Measurements from ENCODE around the gene GIPC2.

GIPC2 gene

GRCh38 chr1:78092643-78093042 is 46.9 kb downstream of the GIPC2 start:
- DNase-seq (ENCODE audit: low read depth), result peak; percentile 89
- no peak overlapping the region for H3K4me3 ChIP-seq (ENCODE audit: low read length)

GRCh38 chr1:78093560-78093959 is 47.8 kb downstream of the GIPC2 start:
- DNase-seq (ENCODE audit: low read depth), result no peak
- H3K4me3 ChIP-seq (ENCODE audit: low read length), result no peak overlapping the region
- TF ChIP-seq CTCF (IDR thresholded peaks at IDR 0.05; ENCODE audit: insufficient read depth, low read depth, low read length, missing control alignments), result no peak

More at GRCh38 chr1:78092643-78093042, 46.9 kb downstream of the GIPC2 start:
- TF ChIP-seq CTCF (IDR thresholded peaks at IDR 0.05; ENCODE audit: insufficient read depth, low read depth, low read length, missing control alignments), result no peak

- no peak for DNase-seq (ENCODE audit: low read depth)
- H3K4me3 ChIP-seq (ENCODE audit: low read length), result no peak overlapping the region
- TF ChIP-seq CTCF (IDR thresholded peaks at IDR 0.05; ENCODE audit: insufficient read depth, low read depth, low read length, missing control alignments), result no peak
Measured at GRCh38 chr1:78094639-78095038, 48.9 kb downstream of the GIPC2 start.

GRCh38 chr1:78095593-78095992 is 49.8 kb downstream of the GIPC2 start:
- peak; percentile 80 for DNase-seq (ENCODE audit: low read depth)
- TF ChIP-seq CTCF (IDR thresholded peaks at IDR 0.05; ENCODE audit: insufficient read depth, low read depth, low read length, missing control alignments), result no peak
- H3K4me3 ChIP-seq (ENCODE audit: low read length), result no peak overlapping the region

GRCh38 chr1:78096017-78096416 is 50.3 kb downstream of the GIPC2 start:
- H3K4me3 ChIP-seq (ENCODE audit: low read length), result no peak overlapping the region
- no peak for DNase-seq (ENCODE audit: low read depth)
- no peak for TF ChIP-seq CTCF (IDR thresholded peaks at IDR 0.05; ENCODE audit: insufficient read depth, low read depth, low read length, missing control alignments)

GRCh38 chr1:78096976-78097375 is 51.2 kb downstream of the GIPC2 start:
- no peak overlapping the region for H3K4me3 ChIP-seq (ENCODE audit: low read length)
- TF ChIP-seq CTCF (IDR thresholded peaks at IDR 0.05; ENCODE audit: insufficient read depth, low read depth, low read length, missing control alignments), result no peak
- no peak for DNase-seq (ENCODE audit: low read depth)

GRCh38 chr1:78101051-78101450 is 55.3 kb downstream of the GIPC2 start:
- no peak overlapping the region for H3K4me3 ChIP-seq (ENCODE audit: low read length)
- TF ChIP-seq CTCF (IDR thresholded peaks at IDR 0.05; ENCODE audit: insufficient read depth, low read depth, low read length, missing control alignments), result no peak
- no peak for DNase-seq (ENCODE audit: low read depth)
